Effector CD8-positive, alpha-beta T cell (primary cell): ENCODE results near the gene MPP2.
A peak's percentile ranks its signal among the peaks of the same experiment; 100 is the strongest.
"Not testable (repeated sequence)": the region's sequence is repeated elsewhere in the genome, so short reads cannot be mapped to it uniquely, and the experiment has no call there.

ENCODE experiments used
- DNase-seq: peaks from one replicate; lab custom pipeline; 2025; lab: John Stamatoyannopoulos, UW

MPP2 gene

GRCh38 chr17:43931062-43931571 lies 23.8 kb upstream of the MPP2 start:
- DNase-seq = no peak

DNA sequence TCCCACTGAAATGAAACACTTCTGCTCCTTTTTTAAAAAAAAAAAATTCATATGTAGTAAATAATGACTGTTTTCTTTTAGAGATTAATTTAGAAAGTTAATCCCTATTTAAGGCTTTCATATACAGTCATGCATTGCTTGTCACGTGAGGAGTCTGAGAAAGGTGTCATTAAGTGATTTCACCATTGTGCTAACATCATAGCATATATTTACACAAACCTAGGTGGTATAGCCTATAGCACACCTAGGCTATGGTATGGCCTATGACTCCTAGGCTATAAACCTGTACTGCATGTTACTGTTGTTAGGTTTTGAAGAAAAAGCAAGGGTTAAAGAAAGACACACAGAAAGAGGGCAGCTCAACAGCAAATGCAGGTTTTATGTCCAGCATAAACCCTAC lies 21.3 kb upstream of the MPP2 start:
- no peak for DNase-seq

GRCh38 chr17:43927929-43928328 lies 20.6 kb upstream of the MPP2 start:
- DNase-seq = not testable (repeated sequence)

DNA sequence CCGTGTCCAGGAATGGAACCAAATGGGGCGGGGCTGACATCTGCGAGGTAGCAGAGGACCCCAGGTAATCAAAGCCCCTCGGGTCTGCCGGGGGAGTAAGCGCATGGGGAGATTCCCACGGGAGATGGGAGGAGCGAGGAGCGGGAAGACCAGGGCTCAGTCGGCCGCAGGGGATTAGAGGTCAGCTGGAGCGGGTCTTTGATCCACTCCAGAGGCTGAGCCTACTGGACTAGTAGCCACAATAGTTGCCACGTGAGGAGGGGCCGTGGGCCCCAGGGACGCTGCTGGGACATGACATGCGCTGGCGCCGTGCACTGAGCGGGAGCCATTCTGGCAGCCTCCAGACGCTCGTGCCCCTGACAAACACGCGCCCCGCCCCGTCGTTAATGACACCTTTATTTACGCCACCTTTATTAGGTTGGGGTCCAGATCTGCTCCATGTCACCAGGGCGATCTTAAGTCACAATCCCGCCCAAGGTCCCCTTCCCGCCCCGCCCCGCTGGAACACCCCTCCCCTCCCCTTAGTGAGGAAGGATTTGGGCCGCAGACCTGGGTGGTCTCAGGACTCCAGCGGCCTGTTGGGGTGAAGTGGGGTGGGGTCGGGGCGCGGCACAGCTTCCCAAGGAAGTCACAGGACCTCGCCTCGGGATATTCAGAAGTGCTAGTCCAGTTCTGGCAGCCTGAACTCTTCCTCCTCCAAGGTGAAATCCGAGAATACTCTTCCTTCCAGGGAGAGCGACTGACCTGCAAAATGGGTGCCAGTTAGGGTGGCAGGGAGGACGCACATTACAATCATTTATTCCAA lies 19.9 kb upstream of the MPP2 start:
- no peak for DNase-seq

DNA sequence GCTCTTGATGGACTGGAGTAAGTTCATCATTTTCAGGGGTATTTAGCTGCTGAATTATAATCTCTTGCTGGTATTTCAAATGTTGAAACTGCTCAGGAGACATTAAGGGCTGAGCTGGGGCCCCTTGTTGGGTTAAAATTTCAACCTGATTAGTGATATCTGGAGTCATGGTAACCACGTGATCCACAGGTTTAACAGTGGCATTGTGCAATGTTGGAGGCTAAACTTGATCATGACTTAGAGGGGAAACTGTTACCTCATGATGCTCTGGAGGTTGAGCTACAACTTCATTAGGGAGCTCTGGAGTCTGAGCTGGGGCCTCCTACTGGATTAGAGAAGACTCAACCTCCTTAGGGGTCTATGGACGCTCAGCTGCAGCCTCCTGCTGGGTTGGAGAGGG lies 17.2 kb upstream of the MPP2 start:
- no peak for DNase-seq

DNA sequence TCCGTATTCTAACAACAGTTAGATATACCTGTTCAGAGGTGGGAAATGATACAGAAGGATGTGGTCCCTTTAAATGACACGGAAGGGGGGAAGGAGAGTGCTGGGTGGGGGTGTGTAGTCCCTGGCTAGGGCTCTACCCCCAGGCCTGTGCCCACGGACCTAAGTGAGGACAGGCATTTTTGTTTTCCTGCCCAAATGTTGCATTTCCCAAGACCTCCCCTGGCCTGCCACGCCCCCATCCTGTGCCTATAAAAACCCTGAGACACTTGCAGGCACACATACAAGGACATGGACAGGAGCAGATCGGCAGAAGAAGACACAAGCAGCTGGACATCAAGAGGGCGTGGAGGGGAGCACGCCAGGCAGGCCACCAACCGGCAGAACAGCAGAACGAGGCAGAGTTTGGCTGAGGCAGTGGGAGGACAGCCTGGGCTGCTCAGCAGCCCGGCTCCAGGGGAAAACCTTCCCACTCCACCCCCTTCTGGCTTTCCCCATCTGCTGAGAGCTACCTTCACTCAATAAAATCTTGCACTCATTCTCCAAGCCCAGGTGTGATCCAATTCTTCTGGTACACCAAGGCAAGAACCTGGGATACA lies 13.3 kb upstream of the MPP2 start:
- no peak for DNase-seq

DNA sequence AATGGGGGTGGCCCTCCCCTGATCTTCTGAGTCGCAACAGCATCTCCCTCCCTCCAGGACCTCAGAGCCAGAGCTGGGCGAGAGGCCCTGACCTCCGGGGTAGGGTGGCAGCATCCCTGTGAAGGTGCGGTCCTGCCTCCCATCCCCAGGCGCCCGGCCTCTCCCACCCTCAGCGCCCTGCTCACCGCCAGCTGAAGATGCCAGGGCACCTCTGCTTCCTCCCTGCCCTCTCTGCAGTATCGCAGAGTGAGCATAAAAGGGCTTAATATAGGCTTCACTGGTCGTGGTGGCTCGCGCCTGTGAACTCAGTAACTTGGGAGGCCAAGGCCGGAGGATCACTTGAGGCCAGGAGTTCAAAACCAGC lies 10.7 kb upstream of the MPP2 start:
- no peak for DNase-seq

DNA sequence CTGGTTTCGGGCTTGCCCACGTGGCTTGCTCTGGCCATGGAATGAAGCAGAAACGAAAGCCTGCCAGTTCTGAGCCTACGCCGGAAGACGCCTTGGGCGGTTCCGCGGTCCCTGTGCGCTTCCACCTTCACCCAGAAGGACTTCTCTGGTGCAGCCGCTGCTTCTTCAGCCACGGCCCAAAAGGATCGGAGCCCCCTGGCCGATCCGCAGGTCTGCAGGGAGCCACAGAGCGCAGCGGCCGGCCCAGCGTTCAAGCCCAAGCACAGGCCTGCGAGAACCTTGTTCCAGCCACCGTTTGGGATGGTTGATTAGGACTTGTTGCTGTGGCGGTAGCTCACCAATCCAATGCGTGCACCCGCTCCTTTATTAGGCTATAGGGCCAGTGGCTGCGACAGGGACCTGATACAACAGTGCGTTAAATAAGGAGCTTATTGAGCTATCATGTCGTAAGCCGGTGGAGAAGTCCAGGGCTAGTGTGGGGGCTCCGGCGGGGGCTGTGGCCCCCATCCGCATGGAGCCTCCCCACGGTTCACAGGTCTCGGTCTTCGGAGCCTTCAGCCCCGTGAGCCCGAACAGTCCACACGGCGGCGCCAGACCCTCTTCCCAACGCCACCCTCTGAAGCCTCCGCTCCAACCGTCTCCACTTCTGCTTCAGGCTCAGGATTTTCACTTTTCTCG lies 10.2 kb upstream of the MPP2 start:
- DNase-seq = peak; percentile 13

- DNase-seq = no peak
These were observed 9.6 kb upstream of the MPP2 start for GRCh38 chr17:43917016-43917347.

- DNase-seq = no peak
These were observed 9.0 kb upstream of the MPP2 start for GRCh38 chr17:43916385-43916784.

GRCh38 chr17:43915559-43915958 lies 8.2 kb upstream of the MPP2 start:
- no peak for DNase-seq

- no peak for DNase-seq
These were observed 7.1 kb upstream of the MPP2 start for GRCh38 chr17:43914451-43914850.

- no peak for DNase-seq
These were observed 6.2 kb upstream of the MPP2 start for GRCh38 chr17:43913584-43913983.

GRCh38 chr17:43912635-43913304 lies 5.4 kb upstream of the MPP2 start:
- no peak for DNase-seq

DNA sequence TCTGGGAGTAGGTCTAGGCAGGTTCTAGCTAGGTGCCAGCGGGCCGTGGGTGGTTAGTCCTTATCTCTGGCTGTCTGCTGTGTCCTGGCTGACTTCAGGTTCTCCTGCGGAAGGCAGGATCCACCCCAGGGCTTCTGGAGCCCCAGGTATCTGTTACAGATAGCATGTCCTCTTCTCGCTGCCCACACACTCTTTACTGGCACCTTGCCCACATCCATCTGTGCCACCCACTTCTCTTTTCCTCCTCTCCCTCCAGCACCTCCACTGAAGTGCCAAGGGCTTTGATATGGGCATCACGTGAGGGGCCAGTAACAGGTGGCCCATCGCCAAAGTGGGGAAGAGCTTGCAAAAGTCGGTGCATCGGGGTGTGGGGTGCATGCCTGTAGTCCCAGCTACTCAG lies 4.6 kb upstream of the MPP2 start:
- no peak for DNase-seq

DNA sequence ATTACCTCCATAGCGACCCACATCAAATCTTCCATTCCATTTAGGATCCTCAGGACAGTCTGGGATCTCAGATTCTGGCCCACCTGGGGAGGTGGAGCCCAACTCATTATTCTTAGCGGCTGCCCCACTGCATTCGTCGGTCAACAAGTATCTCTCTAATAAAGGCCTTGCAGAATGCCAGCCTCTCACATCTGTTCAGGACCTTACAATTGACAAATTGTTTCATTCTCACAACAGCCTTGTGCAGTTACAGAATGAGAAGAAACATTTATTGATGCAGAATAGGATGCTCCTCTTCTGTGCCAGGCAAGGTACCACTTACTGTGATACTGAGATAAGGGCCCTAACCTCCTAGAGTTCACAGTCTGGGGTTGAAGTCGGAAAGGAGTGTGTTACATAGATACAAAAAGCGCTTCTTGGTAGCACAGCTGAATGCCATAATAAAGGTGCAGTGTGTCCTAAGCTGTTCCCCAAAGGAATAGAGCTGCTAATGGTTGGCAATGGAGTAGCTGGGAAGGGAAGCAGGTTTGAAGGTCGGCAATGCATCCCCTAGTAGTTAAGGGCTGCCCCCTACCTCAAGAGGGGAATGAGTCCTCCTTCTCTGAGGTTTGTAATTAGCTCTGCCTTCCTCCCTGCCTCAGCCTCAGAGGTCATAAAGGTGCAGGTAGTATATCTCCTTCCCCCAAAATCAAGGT lies 2.3 kb upstream of the MPP2 start:
- no peak for DNase-seq

DNA sequence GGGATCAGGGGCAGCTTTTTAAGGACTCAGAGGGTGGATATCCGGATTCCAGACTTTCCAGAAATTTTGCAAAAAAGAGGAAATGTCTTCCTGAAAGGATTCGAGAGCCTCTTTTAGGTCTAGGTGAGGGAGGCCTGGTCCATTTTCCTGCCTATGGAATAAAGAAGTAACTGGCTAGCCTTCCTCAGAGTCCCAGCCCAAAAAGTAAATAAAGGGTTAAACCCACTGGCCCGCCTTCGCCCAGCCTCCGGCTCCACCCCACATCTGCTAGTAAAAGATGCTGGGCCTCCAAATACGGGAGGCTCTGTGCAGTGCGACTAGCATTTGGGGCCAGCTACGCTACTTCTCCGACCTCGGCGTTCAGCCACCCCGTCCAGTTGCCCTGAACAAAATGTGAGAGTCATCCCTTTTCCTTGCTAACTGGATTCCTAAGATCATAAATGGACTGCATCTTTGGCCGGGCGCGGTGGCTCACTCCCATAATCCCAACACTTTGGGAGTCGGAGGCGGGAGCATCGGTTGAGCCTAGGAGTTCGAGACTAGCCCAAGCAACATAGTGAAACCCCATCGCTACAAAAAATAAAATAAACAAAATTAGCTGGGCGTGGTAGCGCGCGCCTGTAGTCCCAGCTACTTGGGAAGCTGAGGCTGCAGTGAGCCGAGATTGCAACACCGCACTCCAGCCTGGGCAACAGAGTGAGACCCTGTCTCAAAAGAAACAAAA lies 824 bp upstream of the MPP2 start:
- DNase-seq = peak; percentile 19

- peak; percentile 22 for DNase-seq
These were observed 348 bp downstream of the MPP2 start for GRCh38 chr17:43906951-43907424.

DNA sequence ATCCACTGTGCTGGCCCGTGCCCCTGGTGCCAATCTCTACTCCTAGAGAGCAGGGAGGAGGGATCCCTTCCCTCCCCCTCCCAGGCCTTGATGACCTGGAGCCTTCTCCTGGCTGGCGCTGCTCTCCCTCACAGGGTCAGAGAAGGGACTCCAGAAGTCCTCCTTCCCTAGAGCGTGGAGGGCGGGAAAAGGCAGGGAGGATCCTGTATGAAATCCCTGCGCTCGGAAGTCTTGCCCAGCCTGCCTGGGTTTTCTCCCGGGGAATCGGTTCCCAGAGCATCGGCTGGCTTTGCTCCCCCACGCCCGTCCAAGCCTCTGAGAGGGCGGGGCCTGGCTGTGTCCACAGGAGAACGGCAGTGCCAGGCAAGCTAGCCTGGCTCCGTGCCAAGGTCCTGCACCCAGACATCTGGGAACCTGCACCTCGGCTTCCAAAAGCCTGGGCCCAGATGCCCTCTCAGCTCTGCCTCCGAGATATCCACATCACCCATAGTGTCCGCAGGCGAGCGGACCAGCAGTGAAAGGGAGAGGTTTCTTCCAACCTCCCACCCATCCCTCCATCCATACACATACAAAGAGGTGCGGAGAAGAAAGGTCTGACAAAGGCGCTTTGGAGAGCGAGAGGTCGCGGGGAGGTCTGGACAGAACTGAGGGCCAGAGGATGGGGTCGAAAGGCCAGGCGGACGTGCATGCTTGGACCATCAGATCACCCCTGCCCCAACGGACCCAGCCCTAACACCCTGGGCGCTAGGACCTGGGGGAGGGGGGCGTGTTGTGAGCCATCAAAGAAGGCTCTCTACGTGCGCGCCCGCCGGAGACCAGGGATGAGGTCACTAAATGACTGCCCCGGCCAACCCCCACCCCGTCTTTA lies 1.1 kb downstream of the MPP2 start:
- DNase-seq = peak; percentile 15

DNA sequence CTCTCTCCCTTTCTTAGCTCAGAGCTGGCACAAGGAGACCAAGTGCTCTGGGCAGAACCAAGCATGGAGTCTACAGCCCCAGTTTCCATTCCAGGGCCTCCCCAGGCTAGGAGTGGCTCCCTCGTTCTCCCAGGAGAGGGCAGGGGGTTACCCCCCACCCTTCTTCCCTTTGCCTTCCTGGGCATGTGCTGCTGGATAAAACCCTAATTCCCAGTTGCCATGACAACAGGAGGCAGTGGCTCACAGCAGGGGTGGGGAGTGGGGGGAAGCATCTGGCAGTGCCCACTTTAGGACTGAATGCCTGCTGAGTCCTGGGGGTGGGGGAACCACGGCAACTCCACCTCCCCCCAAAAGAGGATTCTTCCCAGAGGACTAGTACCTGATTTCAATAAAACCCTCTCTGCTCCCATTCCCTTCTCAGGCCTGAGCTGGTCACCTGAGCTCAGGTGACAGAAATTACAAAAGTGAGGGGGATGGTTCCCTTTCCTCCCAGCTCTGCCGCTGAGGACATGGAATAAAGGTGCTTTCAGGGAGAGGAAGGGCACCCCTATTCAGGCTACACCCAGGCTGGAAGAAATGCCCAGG lies 1.8 kb downstream of the MPP2 start:
- DNase-seq = no peak
